SK-N-SH (cell line): Measurements from ENCODE around the gene ROMO1.

Experiments
- CTCF ChIP-seq: fragments of 200-600 bp; sonication (generic); IDR thresholded peaks from 2 replicates; pipeline ENCODE4 v1.6.1; 2017; ENCODE audit warnings: antibody characterized with exemption, mild to moderate bottlenecking, moderate library complexity
- EP300 ChIP-seq, 2 experiments: IDR thresholded peaks; 2 replicates each; pipeline versions ENCODE4 v1.4.0 to v1.6.1; 2012; ENCODE audit warnings: borderline replicate concordance in 1 of 2, low read depth in 1 of 2, low read length in 1 of 2
- EZH2phosphoT487 ChIP-seq: fragments of 200-600 bp; sonication (generic); IDR thresholded peaks from 2 replicates; pipeline ENCODE4 v1.6.1; 2017; ENCODE audit warnings: low read depth, mixed run types, mild to moderate bottlenecking, antibody characterized with exemption, moderate library complexity, borderline replicate concordance
- FOXJ3 ChIP-seq: sonication (generic); formaldehyde crosslinking; IDR thresholded peaks from 2 replicates; pipeline ENCODE4 v1.5.1; 2020; ENCODE audit warnings: mild to moderate bottlenecking, missing genetic modification reagents
- JUND ChIP-seq: IDR thresholded peaks from 2 replicates; pipeline ENCODE4 v1.4.0; 2012
- MAX ChIP-seq: IDR thresholded peaks from 2 replicates; pipeline ENCODE4 v1.4.0; 2012; ENCODE audit warnings: low read depth
- POLR2AphosphoS5 ChIP-seq: IDR thresholded peaks from 2 replicates; pipeline ENCODE4 v1.6.1; 2012; ENCODE audit warnings: low read depth, low read length
- REST ChIP-seq: IDR thresholded peaks from 2 replicates; pipeline ENCODE4 v1.6.1; 2012; ENCODE audit warnings: mild to moderate bottlenecking, low read depth, low read length, moderate library complexity
- RFX5 ChIP-seq: IDR thresholded peaks from 2 replicates; pipeline ENCODE4 v1.6.1; 2012; ENCODE audit warnings: mild to moderate bottlenecking, improper control_type of control experiment, low read length
- USF2 ChIP-seq: fragments of 150-350 bp; IDR thresholded peaks from 2 replicates; pipeline ENCODE4 v1.6.1; 2017; ENCODE audit warnings: antibody characterized with exemption, low read length, low read depth, borderline replicate concordance

GRCh38 chr20:35698298-35699126 lies 693 bp upstream of the ROMO1 start:
- TF ChIP-seq EP300 (IDR thresholded peaks at IDR 0.05; ENCODE audit: borderline replicate concordance in 1 of 2, low read depth in 1 of 2, low read length in 1 of 2) (no peak), RFX5 (no peak), JUND (no peak), FOXJ3 (CRISPR knock-in tag) (no peak), USF2 (no peak), EZH2phosphoT487 (no peak), CTCF (no peak), MAX (no peak), REST (no peak), POLR2AphosphoS5 (no peak)
